Neural progenitor cell (in vitro differentiated cells): ENCODE results near the gene FGF23. TPM values are rescaled to one million over a fixed set of nuclear protein-coding genes. Genes with fewer than 3 reads are reported as not detected.

Source experiments
- total RNA-seq: library from RNA; depleted of rRNA; stranded (reverse); fragments of >200 nt; gene quantifications from 2 replicates; pipeline ENCODE4 v1.2.3, GENCODE V29; 2015; ENCODE audit warnings: low replicate concordance

Gene FGF23
- total RNA-seq, 1 donor from 2014 or later = 0.58 TPM

Other genes with a start within 250 kb of the FGF23 start
- gene CCND2, start 106.0 kb downstream of the FGF23 start, total RNA-seq = 95.8 and 103 TPM in 2 replicates
- 7.1 and 18.1 TPM in 2 replicates for gene TIGAR, start 58.5 kb downstream of the FGF23 start, total RNA-seq
- gene FGF6, start 66.1 kb upstream of the FGF23 start, total RNA-seq = not detected in 2 replicates
- gene RAD51AP1, start 159.2 kb upstream of the FGF23 start, total RNA-seq = 130 and 189 TPM in 2 replicates
- 15.2 and 20.5 TPM in 2 replicates for gene DYRK4, start 182.5 kb upstream of the FGF23 start, total RNA-seq